Loucy (cell line): ENCODE results near the gene SMC1B.

ENCODE experiments used
- H2AFZ ChIP-seq: fragments of 200-600 bp; sonication (generic); 2 replicates; pipeline ENCODE4 v1.6.0; 2016; ENCODE audit warnings: antibody characterized with exemption, mild to moderate bottlenecking, low read length, moderate library complexity
- H3F3A ChIP-seq: fragments of 200-600 bp; 2 replicates; pipeline ENCODE4 v1.6.0; 2016; ENCODE audit warnings: antibody characterized with exemption, low read depth, mild to moderate bottlenecking
- H3K27me3 ChIP-seq: fragments of 200-600 bp; sonication (generic); 2 replicates; pipeline ENCODE4 v1.6.1; 2014; ENCODE audit warnings: low read length, mild to moderate bottlenecking; ENCODE audit not compliant: insufficient read depth, poor library complexity, severe bottlenecking
- H3K36me3 ChIP-seq: fragments of 200-600 bp; sonication (generic); 2 replicates; pipeline ENCODE4 v1.6.1; 2016; ENCODE audit warnings: low read length; ENCODE audit not compliant: insufficient read depth
- H3K4me1 ChIP-seq: fragments of 200-600 bp; sonication (generic); 2 replicates; pipeline ENCODE4 v1.5.1; 2014; ENCODE audit warnings: low read length, mild to moderate bottlenecking; ENCODE audit not compliant: insufficient read depth, poor library complexity, severe bottlenecking
- H3K4me2 ChIP-seq: fragments of 200-600 bp; sonication (generic); 2 replicates; pipeline ENCODE4 v1.6.0; 2014; ENCODE audit warnings: antibody characterized with exemption, low read length, low read depth, mild to moderate bottlenecking; ENCODE audit not compliant: poor library complexity, severe bottlenecking
- H3K4me3 ChIP-seq: fragments of 200-600 bp; sonication (generic); 2 replicates; pipeline ENCODE4 v1.5.1; 2014; ENCODE audit warnings: low read length, mild to moderate bottlenecking, mixed read lengths; ENCODE audit not compliant: poor library complexity, severe bottlenecking
- H3K79me2 ChIP-seq: fragments of 200-600 bp; sonication (generic); 2 replicates; pipeline ENCODE4 v1.6.1; 2014; ENCODE audit warnings: low read length; ENCODE audit not compliant: insufficient read depth
- H3K9ac ChIP-seq: fragments of 200-600 bp; sonication (generic); 2 replicates; pipeline ENCODE4 v1.6.0; 2014; ENCODE audit warnings: mild to moderate bottlenecking, low read depth, low read length, moderate library complexity; ENCODE audit not compliant: poor library complexity, severe bottlenecking
- H3K9me2 ChIP-seq: fragments of 200-600 bp; sonication (generic); replicated peaks from 2 replicates; pipeline ENCODE4 v1.6.1; 2016; ENCODE audit warnings: low read depth, low read length, mixed read lengths
- H3K9me3 ChIP-seq: fragments of 200-600 bp; sonication (generic); 2 replicates; pipeline ENCODE4 v1.6.1; 2014; ENCODE audit warnings: mild to moderate bottlenecking, antibody characterized with exemption, low read length, low read depth; ENCODE audit not compliant: insufficient read depth
- H4K20me1 ChIP-seq: fragments of 200-600 bp; sonication (generic); 2 replicates; pipeline ENCODE4 v1.6.0; 2014; ENCODE audit warnings: antibody characterized with exemption, low read length, mild to moderate bottlenecking; ENCODE audit not compliant: insufficient read depth, poor library complexity, severe bottlenecking
- EZH2phosphoT487 ChIP-seq: fragments of 200-600 bp; IDR thresholded peaks from 2 replicates; pipeline ENCODE4 v1.6.1; 2018; ENCODE audit warnings: antibody characterized with exemption, mild to moderate bottlenecking, moderate library complexity, borderline replicate concordance
- TF ChIP-seq, protein P1 (sequence below): fragments of 200-600 bp; sonication (generic); conservative IDR thresholded peaks from 2 replicates; pipeline ENCODE4 v1.5.1; 2014; ENCODE audit warnings: mild to moderate bottlenecking, antibody characterized with exemption, low read length

The SMC1B gene

DNA sequence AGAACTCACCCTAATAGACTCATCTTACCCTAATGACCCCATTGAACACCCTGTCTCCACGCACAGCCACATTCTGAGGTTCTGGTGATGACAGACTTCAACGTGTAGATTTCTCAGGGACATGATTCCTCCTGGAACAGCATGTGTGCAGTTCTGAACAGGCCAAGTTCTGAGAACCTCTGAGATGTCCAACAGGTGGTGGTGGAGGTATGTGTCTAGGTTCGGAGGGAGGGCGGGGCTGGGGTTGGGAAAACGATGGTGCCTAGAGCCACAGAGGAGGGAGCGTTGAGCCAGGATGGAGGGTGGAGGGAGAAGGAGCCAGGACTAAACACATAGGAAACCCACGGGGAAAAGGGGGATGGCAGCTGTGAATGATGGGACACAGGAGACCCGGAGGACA lies 45.8 kb upstream of the SMC1B start:
- H2AFZ ChIP-seq: no peak overlapping the region
- no peaks in the 10 kb centered on the region for H3K4me1 ChIP-seq
- H3K79me2 ChIP-seq: no peaks in the 10 kb centered on the region
- H3K9me3 ChIP-seq: no peaks in the 10 kb centered on the region
- no peak overlapping the region for H3K9ac ChIP-seq
- H3K27me3 ChIP-seq: no peaks in the 10 kb centered on the region
- no peaks in the 10 kb centered on the region for H3K36me3 ChIP-seq
- no peaks in the 10 kb centered on the region for H4K20me1 ChIP-seq
- TF ChIP-seq, protein P1, sequence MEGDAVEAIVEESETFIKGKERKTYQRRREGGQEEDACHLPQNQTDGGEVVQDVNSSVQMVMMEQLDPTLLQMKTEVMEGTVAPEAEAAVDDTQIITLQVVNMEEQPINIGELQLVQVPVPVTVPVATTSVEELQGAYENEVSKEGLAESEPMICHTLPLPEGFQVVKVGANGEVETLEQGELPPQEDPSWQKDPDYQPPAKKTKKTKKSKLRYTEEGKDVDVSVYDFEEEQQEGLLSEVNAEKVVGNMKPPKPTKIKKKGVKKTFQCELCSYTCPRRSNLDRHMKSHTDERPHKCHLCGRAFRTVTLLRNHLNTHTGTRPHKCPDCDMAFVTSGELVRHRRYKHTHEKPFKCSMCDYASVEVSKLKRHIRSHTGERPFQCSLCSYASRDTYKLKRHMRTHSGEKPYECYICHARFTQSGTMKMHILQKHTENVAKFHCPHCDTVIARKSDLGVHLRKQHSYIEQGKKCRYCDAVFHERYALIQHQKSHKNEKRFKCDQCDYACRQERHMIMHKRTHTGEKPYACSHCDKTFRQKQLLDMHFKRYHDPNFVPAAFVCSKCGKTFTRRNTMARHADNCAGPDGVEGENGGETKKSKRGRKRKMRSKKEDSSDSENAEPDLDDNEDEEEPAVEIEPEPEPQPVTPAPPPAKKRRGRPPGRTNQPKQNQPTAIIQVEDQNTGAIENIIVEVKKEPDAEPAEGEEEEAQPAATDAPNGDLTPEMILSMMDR: no peak
- no peak for TF ChIP-seq EZH2phosphoT487
- H3K4me2 ChIP-seq: no peak overlapping the region
- no peaks in the 10 kb centered on the region for H3F3A ChIP-seq
- H3K4me3 ChIP-seq: no peak overlapping the region
- no peaks in the 10 kb centered on the region for H3K9me2 ChIP-seq

DNA sequence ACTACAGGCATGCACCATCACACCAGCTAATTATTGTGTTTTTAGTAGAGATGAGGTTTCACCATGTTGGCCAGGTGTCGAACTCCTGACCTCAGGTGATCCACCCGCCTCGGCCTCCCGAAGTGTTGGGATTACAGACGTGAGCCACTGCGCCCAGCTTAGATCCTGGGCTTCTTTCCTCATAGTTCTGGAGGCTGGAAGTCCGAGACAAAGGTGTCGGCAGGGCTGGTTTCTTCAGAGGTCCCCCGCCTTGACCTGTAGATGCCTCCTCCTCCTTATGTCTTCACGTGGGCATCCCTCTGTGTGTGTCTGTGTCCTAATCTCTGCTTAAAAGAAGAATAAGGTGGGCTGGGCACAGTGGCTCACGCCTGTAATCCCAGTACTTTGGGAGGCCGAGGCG lies 45.1 kb upstream of the SMC1B start:
- TF ChIP-seq, protein P1: no peak
- no peak for TF ChIP-seq EZH2phosphoT487
- no peak overlapping the region for H3K4me3 ChIP-seq
- no peak overlapping the region for H3K4me2 ChIP-seq
- no peaks in the 10 kb centered on the region for H3F3A ChIP-seq
- no peaks in the 10 kb centered on the region for H3K9me2 ChIP-seq
- H3K4me1 ChIP-seq: no peaks in the 10 kb centered on the region
- no peaks in the 10 kb centered on the region for H3K9me3 ChIP-seq
- no peaks in the 10 kb centered on the region for H3K27me3 ChIP-seq
- H3K36me3 ChIP-seq: no peaks in the 10 kb centered on the region
- no peaks in the 10 kb centered on the region for H4K20me1 ChIP-seq
- no peak overlapping the region for H2AFZ ChIP-seq
- no peaks in the 10 kb centered on the region for H3K79me2 ChIP-seq
- H3K9ac ChIP-seq: no peak overlapping the region

DNA sequence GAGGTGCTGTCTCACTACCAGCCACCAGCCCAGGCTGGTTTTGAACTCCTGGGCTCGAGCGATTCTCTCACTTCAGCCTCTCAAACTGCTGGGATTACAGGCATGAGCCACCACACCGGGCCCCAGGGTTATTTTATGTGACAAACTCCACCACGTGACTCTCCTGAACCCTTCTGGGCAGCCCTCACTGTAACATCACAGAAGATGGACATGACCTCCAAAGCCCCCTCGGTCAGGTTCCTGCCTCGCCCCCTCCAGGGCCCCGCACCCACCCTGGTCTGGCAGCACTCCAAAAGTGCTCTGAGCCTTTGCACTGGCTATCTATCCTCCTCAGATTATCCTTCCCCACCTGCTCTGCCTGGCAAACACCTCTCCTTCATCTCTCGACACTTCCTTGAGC lies 43.4 kb upstream of the SMC1B start:
- Histone ChIP-seq H3K4me3 (no peak overlapping the region), H3F3A (no peaks in the 10 kb centered on the region), H3K9ac (no peak overlapping the region), H3K4me1 (no peaks in the 10 kb centered on the region), H3K9me2 (no peaks in the 10 kb centered on the region), H4K20me1 (no peaks in the 10 kb centered on the region), H2AFZ (no peak overlapping the region), H3K79me2 (no peaks in the 10 kb centered on the region), H3K9me3 (no peaks in the 10 kb centered on the region), H3K36me3 (no peaks in the 10 kb centered on the region), H3K27me3 (no peaks in the 10 kb centered on the region), H3K4me2 (no peak overlapping the region)
- TF ChIP-seq, protein P1: no peak
- TF ChIP-seq EZH2phosphoT487: no peak
